Stimulated activated CD8-positive, alpha-beta memory T cell treated with anti-CD3 and anti-CD28 coated beads, Interleukin-15, amount 100 ng/mL, for 4 hours (primary cell): Measurements from ENCODE around the gene AKAP3.

ENCODE experiments used
- DNase-seq, 2 donors: peaks; one replicate each; pipeline ENCODE4 v3.0.0-alpha.2; 2020; ENCODE audit warnings: low read depth in 2 of 2

The AKAP3 gene

DNA sequence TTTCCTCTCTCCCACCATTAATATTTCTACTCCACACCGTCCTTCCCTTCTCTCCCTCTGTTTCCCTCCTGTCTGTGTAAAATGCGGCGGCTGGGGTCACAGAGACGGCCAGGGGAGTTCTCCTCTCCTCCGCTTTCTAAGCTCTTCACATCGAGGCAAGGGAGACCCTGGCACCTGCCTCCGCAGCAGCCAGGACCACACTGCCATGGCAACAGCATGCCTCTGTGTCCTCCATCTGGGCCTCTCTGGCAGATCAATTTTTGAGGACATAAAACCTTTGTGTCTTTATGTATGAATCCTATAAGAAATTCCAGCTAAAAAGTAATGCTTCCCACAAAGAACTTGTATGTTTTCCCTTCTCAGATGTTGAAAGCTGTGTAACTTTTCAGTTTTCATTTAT, 45.4 kb downstream of the AKAP3 start:
- DNase-seq: no peak

DNA sequence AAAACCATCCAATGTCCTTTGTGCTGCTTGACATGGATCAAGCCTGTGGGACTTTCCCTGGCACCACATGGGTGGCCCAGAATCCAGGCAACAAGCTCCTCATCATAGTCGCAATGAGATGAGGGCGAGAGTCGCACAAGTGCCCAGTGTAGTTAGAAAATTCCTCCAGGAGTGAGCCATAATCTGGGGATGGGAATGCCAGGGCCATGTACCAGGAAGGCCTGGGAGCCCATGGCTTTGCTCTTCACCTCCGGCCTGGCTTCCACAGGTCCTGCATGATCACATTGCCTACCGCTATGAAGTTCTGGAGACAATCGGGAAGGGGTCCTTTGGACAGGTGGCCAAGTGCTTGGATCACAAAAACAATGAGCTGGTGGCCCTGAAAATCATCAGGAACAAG, 53.0 kb downstream of the AKAP3 start:
- no peak for DNase-seq

GRCh38 chr12:4591180-4591687, 57.6 kb downstream of the AKAP3 start:
- no peak for DNase-seq

- no peak for DNase-seq
These were observed 58.9 kb downstream of the AKAP3 start for GRCh38 chr12:4589941-4590340.

- DNase-seq: no peak
These were observed 59.9 kb downstream of the AKAP3 start for GRCh38 chr12:4588916-4589315.

GRCh38 chr12:4587108-4587507, 61.7 kb downstream of the AKAP3 start:
- DNase-seq: no peak

- no peak for DNase-seq
These were observed 62.4 kb downstream of the AKAP3 start for GRCh38 chr12:4586500-4586899.

- DNase-seq: no peak
These were observed 64.0 kb downstream of the AKAP3 start for GRCh38 chr12:4584896-4585295.

GRCh38 chr12:4584281-4584680, 64.6 kb downstream of the AKAP3 start:
- DNase-seq: no peak

DNA sequence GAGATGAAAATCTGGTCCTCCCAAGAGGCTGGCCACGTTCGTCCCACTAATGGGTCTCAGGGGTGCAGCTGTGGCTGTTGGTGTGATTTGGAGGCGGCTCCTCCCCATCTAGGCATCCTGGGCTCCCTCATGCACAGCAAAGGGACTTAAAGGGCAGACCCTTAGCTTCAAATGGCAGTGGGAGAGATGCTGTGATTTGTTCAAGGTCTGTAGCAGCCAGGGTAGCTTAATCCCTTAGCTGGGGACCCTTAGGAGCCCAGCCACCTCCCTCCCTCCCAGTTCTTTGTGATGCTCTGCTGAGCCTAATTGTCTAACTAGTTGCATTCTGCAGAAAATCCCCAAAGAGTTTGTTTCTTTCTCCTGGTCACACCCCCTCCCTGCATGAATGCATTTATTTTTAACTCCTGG, 68.6 kb downstream of the AKAP3 start:
- DNase-seq: no peak

DNA sequence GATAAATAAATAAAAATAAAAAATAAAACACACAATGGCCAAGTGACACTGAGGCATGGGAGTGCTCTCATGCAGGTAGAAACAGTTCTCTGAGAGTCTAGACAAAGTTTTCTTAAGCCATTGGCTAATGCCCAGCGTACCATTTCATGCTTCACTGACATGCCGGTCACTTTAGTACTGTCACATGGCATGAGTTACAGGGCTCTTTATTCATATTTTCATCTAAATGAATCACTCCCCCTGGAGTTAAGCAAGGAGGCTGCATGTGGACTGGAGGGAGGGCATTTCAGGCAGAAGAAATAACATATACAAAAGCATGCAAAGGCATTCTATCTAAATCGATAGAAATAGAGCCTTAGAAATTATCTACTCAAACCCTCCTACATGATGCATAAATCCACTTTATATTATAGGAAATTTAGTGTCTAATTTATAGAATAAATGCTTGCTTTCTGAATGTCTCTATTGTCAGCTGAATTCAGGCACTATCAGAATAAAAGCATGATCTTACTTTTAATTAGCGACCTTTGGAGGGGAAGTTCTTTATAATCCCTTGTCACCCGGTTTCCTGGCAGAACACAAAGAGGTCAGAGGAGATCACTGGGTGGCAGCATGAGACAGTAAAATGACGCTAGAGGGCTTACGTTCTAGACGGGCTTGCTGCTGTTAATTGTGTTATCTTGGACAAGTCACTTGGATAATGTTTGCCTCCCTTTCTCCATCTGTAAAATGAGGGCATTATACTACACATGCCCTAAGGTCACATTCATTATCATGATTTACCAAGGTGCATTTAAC, 69.3 kb downstream of the AKAP3 start:
- no peak for DNase-seq

GRCh38 chr12:4572680-4573079, 76.2 kb downstream of the AKAP3 start:
- DNase-seq: no peak

DNA sequence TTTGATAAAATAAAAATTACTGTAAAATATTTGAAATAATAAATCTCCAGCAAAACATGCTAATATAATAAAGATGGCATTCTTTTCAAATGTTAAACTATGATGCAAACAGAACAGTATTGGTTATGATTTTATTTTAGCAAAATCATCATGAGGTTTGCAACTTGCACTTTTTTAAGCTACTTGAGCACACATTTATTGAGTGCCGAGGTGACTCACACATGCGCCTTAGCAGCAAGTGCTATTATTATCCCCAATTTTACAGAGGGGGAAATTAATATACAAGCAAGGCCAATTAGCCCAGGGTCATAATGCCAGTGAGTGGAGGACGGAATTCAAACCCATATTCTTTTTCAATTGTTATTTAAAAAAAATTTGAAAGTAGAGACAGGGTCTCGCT, 79.6 kb downstream of the AKAP3 start:
- DNase-seq: no peak

GRCh38 chr12:4567073-4567881, 81.6 kb downstream of the AKAP3 start:
- no peak for DNase-seq

- DNase-seq: no peak
These were observed 82.4 kb downstream of the AKAP3 start for GRCh38 chr12:4566474-4566873.
